ENCODE results near the gene TGFB2.

The TGFB2 gene

GRCh38 chr1:218394989-218395388 lies 49.9 kb downstream of the TGFB2 start:
- no peak for DNase-seq

- DNase-seq = no peak
Measured at GRCh38 chr1:218395916-218396315, 50.8 kb downstream of the TGFB2 start.

GRCh38 chr1:218397752-218398339 lies 52.7 kb downstream of the TGFB2 start:
- DNase-seq = no peak

DNA sequence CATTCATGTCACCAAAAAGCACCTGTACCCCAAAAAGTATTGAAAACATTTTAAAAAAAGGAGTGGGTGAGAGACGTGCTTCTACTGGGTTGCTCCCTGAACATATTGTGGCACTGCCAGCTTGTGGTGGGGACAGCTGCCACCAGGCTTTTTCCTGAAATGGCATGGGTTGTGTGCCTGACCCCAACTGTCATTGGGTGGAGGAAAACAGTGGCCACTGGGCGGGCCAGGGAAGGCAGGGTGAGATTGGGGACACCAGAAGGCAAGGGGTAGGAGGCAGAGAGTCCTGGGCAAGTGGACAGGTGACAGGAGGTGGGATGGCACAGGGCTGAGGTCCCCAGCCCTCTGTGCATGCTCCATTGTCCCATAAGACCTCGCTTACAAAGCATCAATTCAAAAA lies 55.5 kb downstream of the TGFB2 start:
- no peak for DNase-seq

DNA sequence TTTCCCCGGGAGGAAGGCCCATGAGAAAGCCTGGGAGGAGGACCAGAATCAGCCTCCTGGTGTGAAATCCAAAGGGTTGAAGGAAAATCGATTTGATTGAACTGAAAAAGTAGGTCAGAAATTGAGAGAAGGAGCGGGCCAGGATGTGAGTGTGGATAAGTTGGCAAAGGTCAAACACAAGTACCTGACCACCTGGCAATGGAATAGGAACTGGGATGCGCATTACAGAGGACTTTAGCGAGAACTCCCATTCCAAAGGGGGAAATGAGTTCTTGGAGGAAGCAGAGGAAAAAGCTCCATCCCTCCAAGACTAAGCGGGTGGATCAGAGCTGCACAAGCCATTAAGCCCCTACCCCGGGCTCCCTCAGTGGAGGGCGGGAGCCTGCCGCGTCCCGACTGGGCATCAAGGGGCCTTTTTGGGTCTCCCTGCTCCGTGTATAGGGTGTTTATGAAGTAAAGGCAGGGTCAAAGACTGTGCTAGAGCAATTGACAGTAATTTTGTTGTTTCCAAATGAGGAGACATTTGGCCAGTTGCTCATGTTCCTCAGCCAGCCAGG lies 56.4 kb downstream of the TGFB2 start:
- DNase-seq = no peak

GRCh38 chr1:218401998-218402785 lies 57.1 kb downstream of the TGFB2 start:
- no peak for DNase-seq

DNA sequence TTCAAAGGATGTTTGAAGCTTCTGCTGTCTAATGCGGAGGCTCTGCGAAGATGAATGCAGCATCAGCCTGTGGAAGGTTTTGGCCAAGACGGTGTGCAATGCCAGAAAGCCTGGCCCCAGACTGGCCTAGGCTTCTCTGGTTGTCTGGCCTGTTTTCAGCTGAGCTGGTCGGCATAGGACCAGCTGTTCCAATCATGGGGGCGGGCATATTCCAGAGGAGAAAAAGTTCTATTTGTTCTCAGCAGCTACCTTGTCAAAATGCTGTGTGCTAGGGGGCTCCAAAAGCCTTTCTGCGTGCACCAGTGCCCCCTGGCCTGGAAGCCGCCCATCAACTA lies 57.6 kb downstream of the TGFB2 start:
- no peak for DNase-seq

DNA sequence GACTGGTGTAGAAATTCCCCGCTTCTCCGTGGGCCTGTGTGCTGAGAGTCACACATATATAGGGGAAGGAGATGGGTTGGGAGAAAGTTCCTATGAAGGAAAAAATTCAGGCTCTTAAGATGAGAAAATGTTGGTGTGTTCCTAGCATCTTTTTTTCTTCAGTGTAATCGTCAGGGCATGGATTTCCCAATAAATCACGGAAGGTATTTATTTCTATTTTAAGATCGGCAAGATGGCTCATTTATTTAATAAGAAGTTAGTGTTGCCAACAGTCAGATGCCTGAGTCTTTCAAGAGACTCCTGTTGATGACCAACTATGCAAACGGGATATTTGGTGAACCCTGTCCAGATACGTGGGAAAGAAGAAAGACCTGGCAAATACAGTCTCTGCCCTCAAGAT lies 58.2 kb downstream of the TGFB2 start:
- no peak for DNase-seq

GRCh38 chr1:218407630-218408029 lies 62.5 kb downstream of the TGFB2 start:
- no peak for DNase-seq

- no peak for DNase-seq
Measured at GRCh38 chr1:218408135-218408534, 63.0 kb downstream of the TGFB2 start.

GRCh38 chr1:218408942-218409341 lies 63.8 kb downstream of the TGFB2 start:
- no peak for DNase-seq

GRCh38 chr1:218409946-218410510 lies 64.9 kb downstream of the TGFB2 start:
- DNase-seq = no peak

- no peak for DNase-seq
Measured at GRCh38 chr1:218411101-218411500, 66.0 kb downstream of the TGFB2 start.

- DNase-seq = no peak
Measured at GRCh38 chr1:218412171-218412570, 67.0 kb downstream of the TGFB2 start.

DNA sequence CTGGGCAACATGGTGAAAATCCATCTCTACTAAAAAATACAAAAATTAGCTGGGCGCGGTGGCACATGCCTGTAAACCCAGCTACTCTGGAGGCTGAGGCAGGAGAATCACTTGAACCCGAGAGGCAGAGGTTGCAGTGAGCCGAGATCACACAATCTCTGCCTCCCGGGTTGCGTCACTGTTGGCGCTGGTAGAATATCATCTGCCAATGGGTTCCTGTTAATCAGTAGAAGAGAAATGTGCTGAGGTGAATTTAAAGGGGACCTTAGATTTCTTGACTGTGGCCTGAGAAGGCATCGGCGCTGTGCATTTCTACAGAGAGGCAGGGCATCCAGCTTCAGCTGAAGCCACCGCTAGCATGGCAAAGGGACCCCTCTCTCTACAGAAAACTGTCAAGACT lies 68.0 kb downstream of the TGFB2 start:
- no peak for DNase-seq

DNA sequence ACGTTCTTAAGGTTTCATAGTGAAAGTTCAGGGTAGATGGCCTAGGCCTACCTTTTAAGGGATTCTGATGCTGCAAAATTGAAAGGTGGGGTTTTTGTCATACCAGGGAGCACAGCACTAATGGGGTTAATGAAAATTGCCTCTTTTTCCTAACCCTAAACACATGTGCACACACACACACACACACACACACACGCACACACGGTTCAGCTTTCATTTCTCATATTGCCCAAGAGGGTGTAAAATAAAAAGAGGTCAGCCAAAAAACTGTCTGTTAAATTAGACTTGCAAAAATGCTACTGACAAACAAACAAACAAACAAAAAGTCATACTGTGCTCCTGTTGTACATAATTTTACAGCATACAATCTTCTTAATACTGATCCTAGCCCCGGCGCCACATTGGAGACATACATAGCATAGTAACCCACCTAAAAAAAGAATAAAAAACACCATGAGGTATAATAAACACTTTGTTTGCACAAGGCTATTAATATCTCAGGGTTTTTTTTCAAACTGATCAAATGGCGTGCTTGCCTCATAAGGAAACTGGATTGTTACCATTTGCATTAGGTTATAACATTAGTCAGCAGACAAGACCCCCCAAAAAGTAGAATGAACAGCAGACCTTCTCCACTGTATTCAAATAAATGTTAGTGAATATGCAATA lies 69.1 kb downstream of the TGFB2 start:
- no peak for DNase-seq

GRCh38 chr1:218415726-218416125 lies 70.6 kb downstream of the TGFB2 start:
- DNase-seq = no peak

DNA sequence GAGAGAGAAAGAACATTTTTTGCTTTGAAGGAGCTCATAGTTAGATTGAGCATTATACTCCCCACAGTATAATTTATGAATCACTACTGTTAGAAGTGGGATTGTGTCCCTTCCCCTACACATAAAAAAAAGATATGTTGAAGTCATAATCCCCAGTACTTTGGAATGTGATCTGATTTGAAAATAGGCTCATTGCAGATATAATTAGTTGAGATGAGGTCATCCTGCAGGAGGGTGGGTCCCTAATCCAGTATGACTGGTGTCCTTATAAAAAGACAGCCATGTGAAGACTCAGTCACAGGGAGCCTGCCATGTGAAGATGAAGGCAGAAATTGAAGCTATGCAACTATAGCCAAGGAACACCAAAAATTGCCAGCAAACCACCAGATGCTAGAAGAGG lies 76.4 kb downstream of the TGFB2 start:
- DNase-seq = no peak

GRCh38 chr1:218424502-218424901 lies 79.4 kb downstream of the TGFB2 start:
- no peak for DNase-seq

GRCh38 chr1:218425647-218426342 lies 80.7 kb downstream of the TGFB2 start:
- DNase-seq = no peak

- DNase-seq = no peak
Measured at GRCh38 chr1:218426343-218426657, 81.2 kb downstream of the TGFB2 start.

DNA sequence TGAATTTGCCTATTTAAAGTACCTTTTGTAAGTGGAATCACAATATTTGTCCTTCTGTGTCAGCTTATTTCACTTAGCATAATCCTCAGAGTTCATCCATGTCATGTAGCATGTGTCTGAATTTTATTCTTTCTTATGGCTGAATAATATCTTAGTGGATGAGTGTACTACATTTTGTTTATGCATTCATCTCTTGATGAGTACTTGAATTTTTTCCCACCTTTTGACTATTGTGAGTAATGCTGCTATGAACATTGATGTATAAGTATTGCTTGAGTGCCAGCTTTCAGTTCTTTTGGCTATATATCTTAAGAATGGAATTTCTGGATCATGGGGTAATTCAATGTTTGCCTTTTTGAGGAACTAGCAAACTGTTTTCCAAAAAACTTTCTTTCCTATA lies 84.2 kb downstream of the TGFB2 start:
- DNase-seq = no peak

DNA sequence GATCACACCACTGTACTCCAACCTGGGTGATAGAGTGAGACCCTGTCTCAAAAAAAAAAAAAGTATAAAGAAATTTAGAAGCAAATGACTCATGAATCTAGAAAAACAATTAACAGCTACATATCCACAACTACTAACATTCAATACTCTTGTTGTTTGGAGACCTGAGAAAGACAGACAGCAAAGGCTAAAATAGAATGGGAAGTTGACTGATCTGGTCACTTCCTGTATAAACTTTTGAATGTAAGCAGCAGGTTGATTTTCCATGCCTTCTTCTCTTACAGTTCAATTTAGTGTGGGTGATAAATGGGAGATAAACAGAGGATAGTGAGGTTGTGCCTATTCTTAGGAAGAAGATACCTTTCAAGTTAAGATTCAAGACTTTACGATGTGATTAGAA lies 85.2 kb downstream of the TGFB2 start:
- no peak for DNase-seq
